Measurements from ENCODE around the gene DFFB.

The DFFB gene

GRCh38 chr1:3900150-3900968 lies 43.1 kb downstream of the DFFB start, which contains the start of gene C1orf174:
C1orf174 (minus strand) TSS chr1:3900272; CDS start chr1:3900186, 86 bp downstream.
- no peaks in the 10 kb centered on the region for H3K27me3 ChIP-seq (ENCODE audit: control insufficient read depth, insufficient read depth, low read length)
- peaks cover 2% of the 10 kb centered on the region for H3K36me3 ChIP-seq (ENCODE audit: insufficient read depth, low read length)
- H3K4me3 ChIP-seq (ENCODE audit: low read length): peak within 1 kb of the TSS; percentile 90
- H3K4me1 ChIP-seq (ENCODE audit: control insufficient read depth, insufficient read depth, low read length): peaks cover 22% of the 10 kb centered on the region
- no peaks in the 10 kb centered on the region for H3K9me3 ChIP-seq (replicated peaks; ENCODE audit: low read length)
- H3K9ac ChIP-seq (ENCODE audit: low read depth, low read length): peak within 1 kb of the TSS; percentile 96
- H3K4me2 ChIP-seq (ENCODE audit: low read length): peak within 1 kb of the TSS; percentile 95

DNA sequence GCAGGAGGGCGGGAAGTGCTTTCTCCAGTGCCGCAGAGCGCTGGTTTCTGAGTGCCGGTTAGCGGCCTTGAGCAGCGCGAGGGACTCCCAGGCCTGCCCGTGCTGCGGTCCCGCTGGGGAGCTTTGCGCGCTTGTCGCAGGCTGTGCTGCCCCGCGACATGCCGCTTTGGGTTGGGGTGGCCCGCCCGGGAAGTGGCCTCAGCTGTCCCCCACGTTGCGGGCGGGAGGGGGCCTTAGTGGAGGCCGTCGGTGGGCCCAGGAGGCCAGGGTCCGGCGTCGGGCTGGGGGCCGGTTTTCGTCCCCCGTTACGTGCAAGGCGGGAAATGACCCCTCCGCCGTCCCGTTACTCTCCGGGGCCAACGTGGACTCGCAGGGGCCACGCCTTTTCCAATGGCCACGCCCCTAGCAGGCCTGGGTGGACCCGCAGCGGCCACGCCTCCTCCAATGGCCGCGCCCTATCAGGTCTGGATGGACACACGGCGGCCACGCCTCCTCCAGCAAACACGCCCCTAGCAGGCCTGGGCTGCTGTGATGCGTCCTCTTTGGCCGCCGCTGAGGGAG lies 43.8 kb downstream of the DFFB start:
- Histone ChIP-seq H3K27me3 (ENCODE audit: control insufficient read depth, insufficient read depth, low read length) (no peaks in the 10 kb centered on the region), H3K4me1 (ENCODE audit: control insufficient read depth, insufficient read depth, low read length) (peaks cover 22% of the 10 kb centered on the region), H3K4me3 (ENCODE audit: low read length) (peak overlapping the region; percentile 90), H3K36me3 (ENCODE audit: insufficient read depth, low read length) (no peaks in the 10 kb centered on the region), H3K4me2 (ENCODE audit: low read length) (peak overlapping the region; percentile 95), H3K9me3 (replicated peaks; ENCODE audit: low read length) (no peaks in the 10 kb centered on the region), H3K9ac (ENCODE audit: low read depth, low read length) (peak overlapping the region; percentile 96)

DNA sequence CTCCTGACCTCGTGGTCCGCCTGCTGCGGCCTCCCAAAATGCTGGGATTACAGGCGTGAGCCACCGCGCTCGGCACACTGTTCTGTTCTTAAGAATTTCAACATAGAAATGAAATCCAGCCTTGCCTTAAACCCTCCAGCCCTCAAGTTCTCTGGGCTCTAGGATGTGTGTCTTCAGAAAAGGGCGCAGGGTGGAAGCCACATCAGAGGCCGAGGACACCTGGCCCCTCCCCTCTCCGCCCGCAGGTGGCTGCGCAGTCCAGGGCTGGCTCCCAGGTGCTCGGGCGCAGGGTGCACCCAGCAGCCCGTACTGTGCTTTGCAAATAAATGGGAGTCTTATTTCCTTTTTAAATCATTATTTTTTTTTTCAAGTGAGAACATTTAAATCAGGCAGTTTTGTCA lies 44.8 kb downstream of the DFFB start:
- no peaks in the 10 kb centered on the region for H3K36me3 ChIP-seq (ENCODE audit: insufficient read depth, low read length)
- H3K4me1 ChIP-seq (ENCODE audit: control insufficient read depth, insufficient read depth, low read length): peaks cover 22% of the 10 kb centered on the region
- no peaks in the 10 kb centered on the region for H3K27me3 ChIP-seq (ENCODE audit: control insufficient read depth, insufficient read depth, low read length)
- H3K4me2 ChIP-seq (ENCODE audit: low read length): no peak overlapping the region
- no peak overlapping the region for H3K9ac ChIP-seq (ENCODE audit: low read depth, low read length)
- H3K9me3 ChIP-seq (replicated peaks; ENCODE audit: low read length): no peaks in the 10 kb centered on the region
- H3K4me3 ChIP-seq (ENCODE audit: low read length): no peak overlapping the region

DNA sequence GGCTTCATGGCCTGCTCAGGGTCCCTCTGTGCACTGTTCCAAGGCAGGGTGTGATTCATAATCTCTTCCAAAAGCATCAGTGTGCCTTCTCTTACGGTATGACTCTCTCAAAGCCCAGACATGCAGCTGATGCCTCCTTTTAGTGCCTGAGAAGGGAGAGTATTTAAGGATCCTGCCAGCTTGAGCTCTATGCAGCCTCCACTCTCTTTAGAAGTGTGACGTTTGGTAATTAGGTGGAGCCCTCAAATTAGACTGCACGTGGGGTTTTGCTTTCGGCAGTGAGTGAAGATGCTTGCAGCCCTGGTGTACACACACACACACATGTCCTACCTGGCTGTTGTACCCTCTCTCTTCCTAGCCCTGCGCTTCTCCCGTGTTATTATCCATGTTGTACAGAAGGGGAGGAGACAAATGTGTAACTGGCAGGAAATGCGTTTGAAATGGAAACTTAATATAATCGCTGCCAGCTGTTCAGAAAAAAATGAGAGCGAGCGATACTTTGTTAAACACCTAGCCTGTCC lies 45.4 kb downstream of the DFFB start:
- no peaks in the 10 kb centered on the region for H3K9me3 ChIP-seq (replicated peaks; ENCODE audit: low read length)
- H3K4me1 ChIP-seq (ENCODE audit: control insufficient read depth, insufficient read depth, low read length): peaks cover 22% of the 10 kb centered on the region
- no peaks in the 10 kb centered on the region for H3K36me3 ChIP-seq (ENCODE audit: insufficient read depth, low read length)

DNA sequence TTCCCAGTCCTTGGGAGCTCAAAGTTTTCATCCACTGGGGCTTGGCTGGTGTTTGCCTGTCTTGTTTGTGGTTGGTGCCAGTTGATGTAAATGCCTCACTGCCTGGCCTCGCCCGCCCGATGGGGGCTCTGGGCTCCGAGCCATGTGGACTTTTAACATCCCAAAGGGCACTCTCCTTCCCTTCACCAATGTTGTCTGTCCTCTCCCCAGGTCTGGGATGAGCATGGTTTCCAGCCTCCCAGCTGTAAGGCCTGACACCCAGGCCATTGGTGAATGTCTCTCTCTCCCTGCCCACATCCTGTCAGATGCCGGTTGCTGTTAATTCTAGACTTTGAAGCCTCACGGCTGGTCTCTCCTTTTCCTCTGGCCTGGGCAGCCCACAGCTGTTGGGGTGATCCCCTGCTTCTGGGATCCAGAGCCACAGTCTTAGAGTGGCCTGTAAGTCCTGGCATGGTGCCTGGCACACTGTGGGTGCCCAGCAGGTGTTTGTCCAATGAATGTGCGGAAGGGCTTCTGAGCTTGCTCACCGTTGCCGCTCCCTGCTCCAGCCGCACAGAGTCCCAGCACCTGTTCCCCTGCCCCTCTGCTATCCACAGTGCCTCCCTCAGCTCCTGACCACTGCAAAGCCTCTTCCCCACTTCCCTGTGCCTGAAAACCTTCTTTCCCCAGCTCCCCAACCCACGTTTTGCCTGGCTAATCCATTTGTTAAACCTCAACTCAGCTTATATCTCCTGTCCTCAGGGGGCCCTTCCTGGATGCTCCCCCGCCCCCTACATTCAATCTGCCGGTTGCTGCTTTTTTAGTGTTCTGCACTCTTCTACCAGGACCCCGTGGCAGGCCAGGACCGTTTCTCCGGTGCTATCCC lies 46.1 kb downstream of the DFFB start:
- no peaks in the 10 kb centered on the region for H3K9me3 ChIP-seq (replicated peaks; ENCODE audit: low read length)
- H3K27me3 ChIP-seq (ENCODE audit: control insufficient read depth, insufficient read depth, low read length): no peaks in the 10 kb centered on the region
- no peaks in the 10 kb centered on the region for H3K36me3 ChIP-seq (ENCODE audit: insufficient read depth, low read length)
- H3K9ac ChIP-seq (ENCODE audit: low read depth, low read length): peak overlapping the region; percentile 18
- peaks cover 22% of the 10 kb centered on the region for H3K4me1 ChIP-seq (ENCODE audit: control insufficient read depth, insufficient read depth, low read length)
- no peak overlapping the region for H3K4me3 ChIP-seq (ENCODE audit: low read length)
- H3K4me2 ChIP-seq (ENCODE audit: low read length): peak overlapping the region; percentile 15

More for the DNA sequence above, 45.4 kb downstream of the DFFB start:
- H3K4me2 ChIP-seq (ENCODE audit: low read length): peak overlapping the region; percentile 15
- H3K4me3 ChIP-seq (ENCODE audit: low read length): no peak overlapping the region
- H3K27me3 ChIP-seq (ENCODE audit: control insufficient read depth, insufficient read depth, low read length): no peaks in the 10 kb centered on the region
- peak overlapping the region; percentile 18 for H3K9ac ChIP-seq (ENCODE audit: low read depth, low read length)

DNA sequence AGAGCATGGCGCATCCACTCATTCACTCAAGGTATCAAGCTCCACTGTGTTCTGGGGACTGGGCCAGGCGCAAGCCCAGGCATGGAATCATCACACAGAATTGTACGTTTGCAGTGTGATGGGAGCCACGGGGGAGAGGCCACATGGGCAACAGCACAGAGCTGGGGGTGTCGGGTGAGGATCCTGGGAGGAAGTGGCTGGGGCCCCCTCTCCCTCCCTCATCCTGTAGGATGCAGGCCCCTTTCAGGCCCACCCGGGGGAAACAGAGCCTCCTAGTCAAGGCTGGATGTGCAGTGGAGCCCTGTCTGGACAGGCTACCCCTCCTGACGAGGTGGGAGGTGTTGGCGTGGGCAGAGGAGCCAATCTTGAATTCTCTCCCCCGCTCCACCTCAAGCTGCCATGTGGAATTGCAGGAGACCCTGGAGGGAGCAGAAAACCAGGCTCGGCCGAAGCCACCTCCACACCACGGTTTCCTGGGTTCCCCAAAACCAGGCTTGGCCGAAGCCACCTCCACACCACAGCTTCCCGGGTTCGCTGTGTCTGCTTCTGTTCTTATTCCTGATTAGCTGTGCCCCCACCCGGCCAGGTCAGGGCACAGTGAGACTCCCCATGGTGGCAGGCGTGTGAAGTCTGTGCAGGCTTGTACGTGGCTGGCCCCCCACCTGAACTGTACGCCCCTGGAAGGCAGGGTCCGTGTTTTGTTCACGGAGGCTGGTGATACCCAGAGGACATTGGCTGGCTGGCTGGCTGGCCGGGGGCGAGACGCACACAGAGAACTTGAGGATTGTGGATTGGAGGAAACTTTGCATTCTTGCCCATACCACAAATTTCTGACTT lies 46.9 kb downstream of the DFFB start:
- Histone ChIP-seq H3K4me3 (ENCODE audit: low read length) (no peak overlapping the region), H3K9me3 (replicated peaks; ENCODE audit: low read length) (no peaks in the 10 kb centered on the region), H3K4me2 (ENCODE audit: low read length) (no peak overlapping the region), H3K4me1 (ENCODE audit: control insufficient read depth, insufficient read depth, low read length) (peaks cover 19% of the 10 kb centered on the region), H3K36me3 (ENCODE audit: insufficient read depth, low read length) (no peaks in the 10 kb centered on the region), H3K27me3 (ENCODE audit: control insufficient read depth, insufficient read depth, low read length) (no peaks in the 10 kb centered on the region), H3K9ac (ENCODE audit: low read depth, low read length) (no peak overlapping the region)

DNA sequence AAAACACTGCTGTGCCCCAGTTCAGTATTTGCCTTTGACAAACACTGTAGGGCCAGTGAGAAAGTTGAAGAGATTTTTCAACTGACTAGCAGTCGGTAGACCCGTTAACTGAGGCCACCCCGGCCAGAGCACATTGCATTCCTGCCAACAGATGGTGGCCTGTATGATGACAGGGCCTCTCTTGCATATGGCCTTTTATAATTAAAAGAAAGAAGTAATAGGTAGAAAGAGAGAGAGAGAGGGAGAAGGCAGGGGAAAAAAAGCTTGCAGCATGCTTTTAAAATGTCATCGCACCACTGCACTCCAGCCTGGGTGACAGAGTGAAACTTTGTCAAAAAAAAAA lies 47.5 kb downstream of the DFFB start:
- Histone ChIP-seq H3K27me3 (ENCODE audit: control insufficient read depth, insufficient read depth, low read length) (no peaks in the 10 kb centered on the region), H3K4me3 (ENCODE audit: low read length) (no peak overlapping the region), H3K9ac (ENCODE audit: low read depth, low read length) (no peak overlapping the region), H3K9me3 (replicated peaks; ENCODE audit: low read length) (no peaks in the 10 kb centered on the region), H3K4me1 (ENCODE audit: control insufficient read depth, insufficient read depth, low read length) (peaks cover 16% of the 10 kb centered on the region), H3K36me3 (ENCODE audit: insufficient read depth, low read length) (no peaks in the 10 kb centered on the region), H3K4me2 (ENCODE audit: low read length) (no peak overlapping the region)

- Histone ChIP-seq H3K4me3 (ENCODE audit: low read length) (no peak overlapping the region), H3K9ac (ENCODE audit: low read depth, low read length) (no peak overlapping the region), H3K4me1 (ENCODE audit: control insufficient read depth, insufficient read depth, low read length) (peaks cover 16% of the 10 kb centered on the region), H3K4me2 (ENCODE audit: low read length) (no peak overlapping the region), H3K36me3 (ENCODE audit: insufficient read depth, low read length) (no peaks in the 10 kb centered on the region), H3K27me3 (ENCODE audit: control insufficient read depth, insufficient read depth, low read length) (no peaks in the 10 kb centered on the region), H3K9me3 (replicated peaks; ENCODE audit: low read length) (no peaks in the 10 kb centered on the region)
These were observed 48.1 kb downstream of the DFFB start for GRCh38 chr1:3905266-3905952.

- Histone ChIP-seq H3K27me3 (ENCODE audit: control insufficient read depth, insufficient read depth, low read length) (no peaks in the 10 kb centered on the region), H3K4me3 (ENCODE audit: low read length) (no peak overlapping the region), H3K36me3 (ENCODE audit: insufficient read depth, low read length) (no peaks in the 10 kb centered on the region), H3K9ac (ENCODE audit: low read depth, low read length) (no peak overlapping the region), H3K4me2 (ENCODE audit: low read length) (no peak overlapping the region), H3K9me3 (replicated peaks; ENCODE audit: low read length) (no peaks in the 10 kb centered on the region), H3K4me1 (ENCODE audit: control insufficient read depth, insufficient read depth, low read length) (peaks cover 16% of the 10 kb centered on the region)
These were observed 48.8 kb downstream of the DFFB start for GRCh38 chr1:3905953-3906671.

GRCh38 chr1:3906672-3907020 lies 49.4 kb downstream of the DFFB start:
- H3K9ac ChIP-seq (ENCODE audit: low read depth, low read length): no peak overlapping the region
- H3K27me3 ChIP-seq (ENCODE audit: control insufficient read depth, insufficient read depth, low read length): no peaks in the 10 kb centered on the region

More at GRCh38 chr1:3906672-3907020, 49.4 kb downstream of the DFFB start:
- Histone ChIP-seq H3K4me2 (ENCODE audit: low read length) (no peak overlapping the region), H3K36me3 (ENCODE audit: insufficient read depth, low read length) (no peaks in the 10 kb centered on the region), H3K9me3 (replicated peaks; ENCODE audit: low read length) (no peaks in the 10 kb centered on the region), H3K4me1 (ENCODE audit: control insufficient read depth, insufficient read depth, low read length) (peaks cover 14% of the 10 kb centered on the region), H3K4me3 (ENCODE audit: low read length) (no peak overlapping the region)

Data from skeletal muscle satellite cell (primary cell).